NCI-H1436 (cell line): ENCODE data around the gene RAMP3.
"Not testable (repeated sequence)": the region's sequence is repeated elsewhere in the genome, so short reads cannot be mapped to it uniquely, and the experiment has no call there.

Experiments used
- DNase-seq: peaks from one replicate; lab custom pipeline; 2025; lab: John Stamatoyannopoulos, UW

RAMP3 gene

DNA sequence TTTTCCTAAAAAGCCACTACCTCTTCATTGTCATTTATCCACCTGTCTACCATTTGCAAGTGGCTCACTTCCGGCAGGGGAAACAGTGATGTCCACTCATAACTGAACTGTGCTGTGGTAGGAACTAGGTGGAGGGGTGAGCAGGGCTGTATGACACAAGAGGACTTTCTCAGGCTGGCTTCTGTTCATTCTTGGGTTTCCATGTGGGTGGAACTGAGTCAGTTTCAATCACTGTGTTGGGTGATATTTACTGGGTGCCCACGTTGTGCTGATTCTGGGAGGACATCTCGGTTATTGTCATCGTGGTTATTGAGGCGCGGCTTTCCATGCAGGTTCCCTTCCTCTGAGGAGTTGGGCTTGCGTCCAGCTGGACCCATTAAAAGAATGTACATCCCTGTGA, 38.8 kb downstream of the RAMP3 start:
- no peak for DNase-seq

GRCh38 chr7:45197461-45197860, 39.9 kb downstream of the RAMP3 start:
- no peak for DNase-seq

- no peak for DNase-seq
Measured at GRCh38 chr7:45198986-45199385, 41.4 kb downstream of the RAMP3 start.

GRCh38 chr7:45199506-45199905, 41.9 kb downstream of the RAMP3 start:
- DNase-seq = no peak

GRCh38 chr7:45202625-45203024, 45.0 kb downstream of the RAMP3 start:
- no peak for DNase-seq

GRCh38 chr7:45203036-45203435, 45.4 kb downstream of the RAMP3 start:
- DNase-seq = no peak

GRCh38 chr7:45203459-45203858, 45.9 kb downstream of the RAMP3 start:
- DNase-seq = no peak

DNA sequence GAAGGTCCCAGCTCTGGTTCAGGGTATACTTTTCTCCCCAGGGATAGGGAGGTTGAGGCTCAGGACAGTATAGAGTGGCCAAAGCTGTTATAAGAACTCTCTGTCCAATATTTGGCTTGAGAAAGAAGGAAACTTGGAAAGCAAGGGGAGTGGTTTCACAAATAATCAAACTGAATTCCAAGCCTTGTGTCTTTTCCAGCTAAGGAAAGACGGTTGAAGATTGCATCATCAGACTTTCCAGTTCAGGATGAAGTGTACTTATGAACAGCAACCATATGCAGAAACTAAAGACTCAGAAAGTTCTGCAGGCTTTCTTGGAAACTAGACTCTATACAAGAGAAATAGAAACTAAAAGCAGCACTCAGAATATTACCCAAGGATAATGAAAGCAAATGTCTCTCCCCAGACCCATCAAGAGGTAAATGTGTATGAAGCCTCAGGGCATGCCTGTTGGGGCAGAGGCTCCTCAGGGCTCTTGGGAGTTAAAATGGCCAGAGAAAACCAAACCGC, 46.4 kb downstream of the RAMP3 start:
- no peak for DNase-seq

DNA sequence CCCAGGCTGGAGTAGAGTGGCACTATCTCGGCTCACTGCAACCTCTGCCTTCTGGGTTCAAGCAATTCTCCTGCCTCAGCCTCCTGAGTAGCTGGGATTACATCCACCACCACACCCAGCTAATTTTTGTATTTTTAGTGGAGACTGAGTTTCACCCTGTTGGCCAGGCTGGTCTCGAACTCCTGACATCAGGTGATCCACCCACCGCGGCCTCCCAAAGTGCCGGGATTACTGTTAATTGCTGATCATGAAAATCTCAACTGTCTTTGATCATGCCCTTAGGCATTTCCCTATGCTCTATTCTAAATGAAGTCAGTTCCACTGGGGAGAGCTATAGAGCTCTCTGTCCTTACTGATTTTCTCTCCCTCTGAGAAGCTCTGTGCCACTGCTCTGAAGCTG, 48.7 kb downstream of the RAMP3 start:
- DNase-seq = not testable (repeated sequence)

DNA sequence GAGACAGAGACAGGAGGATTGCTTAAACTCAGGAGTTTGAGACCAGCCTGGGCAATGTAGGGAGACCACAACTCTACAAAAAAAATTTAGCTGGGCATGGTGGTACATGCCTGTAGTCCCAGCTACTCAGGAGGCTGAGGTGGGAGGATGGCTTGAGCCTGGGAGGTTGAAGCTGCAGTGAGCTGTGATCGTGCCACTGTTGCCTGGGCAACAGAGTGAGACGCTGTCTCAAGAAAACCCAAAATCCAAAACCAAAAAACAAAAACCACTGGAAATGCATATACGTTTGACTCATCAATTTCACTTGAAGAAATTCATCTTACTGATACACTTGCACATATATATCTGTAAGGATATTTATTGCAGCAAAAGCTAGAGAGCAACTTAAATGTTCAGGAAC, 52.3 kb downstream of the RAMP3 start:
- DNase-seq = not testable (repeated sequence)

GRCh38 chr7:45211066-45211465, 53.5 kb downstream of the RAMP3 start:
- no peak for DNase-seq

DNA sequence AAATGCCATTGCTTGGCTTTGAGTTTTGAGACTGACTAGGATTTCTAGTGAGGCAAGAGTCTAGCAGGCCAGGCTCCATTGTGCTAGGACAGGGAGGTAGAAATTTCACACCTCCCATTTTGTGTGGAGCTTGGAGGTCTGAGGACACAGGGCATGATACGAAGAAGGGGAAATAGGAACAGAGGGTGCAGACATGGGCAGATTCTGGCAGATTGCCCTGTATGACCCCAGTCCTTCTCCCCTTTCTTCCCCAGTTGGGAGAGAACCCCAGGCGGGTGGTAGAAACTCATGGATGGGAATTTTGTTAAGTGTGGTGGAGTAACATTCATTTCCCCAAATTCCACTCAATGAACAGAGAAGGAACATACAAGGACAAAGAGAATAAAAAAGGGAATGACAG, 54.4 kb downstream of the RAMP3 start:
- no peak for DNase-seq

DNA sequence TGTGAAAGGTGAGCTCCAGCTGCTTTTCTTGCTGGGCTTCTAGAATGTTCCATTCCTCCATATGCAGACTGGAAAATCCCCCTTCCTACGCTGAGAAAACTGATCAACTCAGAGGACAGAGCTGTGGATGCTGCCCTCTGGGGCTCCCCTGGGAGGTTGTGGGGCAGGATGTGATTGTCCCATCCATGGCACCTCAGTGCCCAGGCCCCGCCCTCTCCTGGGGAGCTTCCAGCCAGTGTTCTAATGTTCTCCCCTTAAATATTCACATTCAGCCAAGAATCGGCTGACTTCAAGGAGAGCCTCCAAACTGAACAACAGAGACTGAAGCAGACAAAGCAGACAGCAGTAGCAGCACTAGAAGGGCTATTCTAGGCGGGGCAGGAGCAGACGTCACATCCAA, 55.0 kb downstream of the RAMP3 start:
- DNase-seq = no peak

GRCh38 chr7:45215601-45216062, 58.0 kb downstream of the RAMP3 start:
- DNase-seq = no peak

DNA sequence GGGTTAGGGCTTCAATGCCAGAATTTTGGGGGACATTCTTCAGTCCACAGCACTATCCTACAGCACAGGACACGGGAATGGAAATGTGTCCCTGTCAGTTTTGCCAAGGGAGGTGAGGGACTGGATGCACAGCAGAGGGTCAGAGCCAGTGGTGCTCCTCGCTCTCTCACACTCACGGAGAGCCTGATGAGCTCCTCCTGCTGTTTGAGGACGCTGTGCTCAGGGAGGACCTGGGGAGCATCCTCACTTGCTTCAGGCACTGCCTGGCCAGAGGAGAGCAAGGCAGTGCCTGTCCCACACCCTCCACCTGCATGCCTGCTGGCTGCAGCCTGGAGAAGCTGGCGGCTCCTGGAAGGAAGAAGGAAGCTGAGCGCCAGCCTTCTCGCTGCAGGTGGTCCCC, 58.6 kb downstream of the RAMP3 start:
- no peak for DNase-seq

GRCh38 chr7:45216622-45217165, 59.1 kb downstream of the RAMP3 start:
- DNase-seq = no peak

- no peak for DNase-seq
Measured at GRCh38 chr7:45217358-45217757, 59.8 kb downstream of the RAMP3 start.

- DNase-seq = no peak
Measured at GRCh38 chr7:45219130-45219529, 61.5 kb downstream of the RAMP3 start.

GRCh38 chr7:45219801-45220435, 62.3 kb downstream of the RAMP3 start:
- no peak for DNase-seq

DNA sequence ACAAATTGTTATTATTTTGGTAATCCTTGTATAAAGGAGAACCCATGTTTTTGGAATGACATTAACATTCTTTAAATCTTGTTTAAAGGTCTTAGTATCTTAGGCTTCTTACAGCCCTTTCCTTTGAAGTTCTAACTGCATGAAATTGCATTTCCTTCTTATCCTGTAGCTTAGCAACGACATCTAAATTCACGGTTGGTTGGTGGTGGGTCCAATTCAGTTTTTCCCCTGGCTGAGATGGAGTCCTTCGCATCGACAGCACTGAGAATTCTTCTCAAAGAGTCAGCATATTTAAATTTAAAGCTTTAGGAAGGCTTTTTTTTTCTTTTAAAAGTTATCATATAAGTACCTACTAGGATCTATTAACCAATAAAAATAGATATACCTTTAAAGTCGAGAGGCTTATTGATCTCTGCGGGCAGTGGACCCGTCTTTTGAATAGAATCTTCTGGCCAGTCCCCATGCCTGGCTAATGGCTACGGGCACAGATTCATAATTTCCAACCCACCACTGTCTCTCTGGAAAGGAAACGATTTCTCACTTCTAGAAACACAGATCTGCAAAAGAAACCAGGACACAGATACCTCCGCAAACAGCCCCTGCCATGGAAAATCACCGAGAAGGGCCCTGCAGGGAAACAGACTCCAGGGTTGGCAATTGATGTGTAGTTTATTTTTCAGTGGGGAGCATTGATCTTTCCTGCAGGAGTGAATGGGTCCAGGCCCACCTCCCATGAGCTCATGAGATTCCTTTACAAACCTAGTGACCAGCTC, 63.4 kb downstream of the RAMP3 start:
- no peak for DNase-seq

- DNase-seq = no peak
Measured at GRCh38 chr7:45221896-45222604, 64.5 kb downstream of the RAMP3 start.

- no peak for DNase-seq
Measured at GRCh38 chr7:45223078-45223477, 65.5 kb downstream of the RAMP3 start.
